MM.1S (cell line): ENCODE data around the gene UNC5CL.

Experiments used
- DNase-seq: peaks from one replicate; pipeline ENCODE4 v3.0.0-alpha.2; 2015
- H2AFZ ChIP-seq: fragments of 300-600 bp; sonication (generic); 2 replicates; pipeline ENCODE4 v1.6.0; 2016; ENCODE audit warnings: antibody characterized with exemption, low read length
- H3F3A ChIP-seq: fragments of 300-600 bp; sonication (generic); 2 replicates; pipeline ENCODE4 v1.6.1; 2016; ENCODE audit warnings: mild to moderate bottlenecking, antibody characterized with exemption, low read length, moderate library complexity, mixed read lengths; ENCODE audit not compliant: insufficient read depth
- H3K27ac ChIP-seq: fragments of 300-600 bp; sonication (generic); 2 replicates; pipeline ENCODE4 v1.5.1; 2016; ENCODE audit warnings: mild to moderate bottlenecking, low read length
- H3K27me3 ChIP-seq: fragments of 300-600 bp; sonication (generic); replicated peaks from 2 replicates; pipeline ENCODE4 v1.6.0; 2016; ENCODE audit warnings: low read length; ENCODE audit not compliant: insufficient read depth
- H3K36me3 ChIP-seq: fragments of 300-600 bp; sonication (generic); replicated peaks from 2 replicates; pipeline ENCODE4 v1.6.1; 2016; ENCODE audit warnings: mild to moderate bottlenecking, low read length, mixed read lengths; ENCODE audit not compliant: insufficient read depth
- H3K4me1 ChIP-seq: fragments of 300-600 bp; sonication (generic); 2 replicates; pipeline ENCODE4 v1.6.1; 2016; ENCODE audit warnings: low read length, mixed read lengths
- H3K4me2 ChIP-seq: fragments of 300-600 bp; sonication (generic); 2 replicates; pipeline ENCODE4 v1.6.0; 2016; ENCODE audit warnings: low read depth, low read length
- H3K4me3 ChIP-seq: fragments of 300-600 bp; sonication (generic); 2 replicates; pipeline ENCODE4 v1.5.1; 2016; ENCODE audit warnings: low read length, mixed read lengths
- H3K79me2 ChIP-seq: fragments of 300-600 bp; sonication (generic); 2 replicates; pipeline ENCODE4 v1.6.1; 2016; ENCODE audit warnings: mixed run types, low read length, mixed read lengths
- H3K9ac ChIP-seq: fragments of 300-600 bp; sonication (generic); 2 replicates; pipeline ENCODE4 v1.6.1; 2016; ENCODE audit warnings: low read length, mixed read lengths
- H3K9me2 ChIP-seq: fragments of 300-600 bp; sonication (generic); replicated peaks from 2 replicates; pipeline ENCODE4 v1.6.1; 2016; ENCODE audit warnings: mild to moderate bottlenecking, low read length, mixed read lengths; ENCODE audit not compliant: insufficient read depth
- H3K9me3 ChIP-seq: fragments of 300-600 bp; sonication (generic); replicated peaks from 2 replicates; pipeline ENCODE4 v1.6.1; 2016; ENCODE audit warnings: mild to moderate bottlenecking, low read length, mixed read lengths; ENCODE audit not compliant: insufficient read depth
- H4K20me1 ChIP-seq: fragments of 300-600 bp; sonication (generic); 2 replicates; pipeline ENCODE4 v1.6.1; 2016; ENCODE audit warnings: mild to moderate bottlenecking, low read length, moderate library complexity, mixed read lengths; ENCODE audit not compliant: insufficient read depth
- EZH2 ChIP-seq: fragments of 300-600 bp; sonication (generic); optimal IDR thresholded peaks from 2 replicates; pipeline ENCODE3; 2017; ENCODE audit warnings: low read depth, mild to moderate bottlenecking, antibody characterized with exemption, low read length, mixed read lengths
- EZH2phosphoT487 ChIP-seq: fragments of 300-600 bp; sonication (generic); IDR thresholded peaks from 2 replicates; pipeline ENCODE4 v1.6.1; 2018; ENCODE audit warnings: antibody characterized with exemption, low read length
- TF ChIP-seq, protein P1 (sequence below): fragments of 300-600 bp; sonication (generic); IDR thresholded peaks from 2 replicates; pipeline ENCODE4 v1.5.1; 2016; ENCODE audit warnings: antibody characterized with exemption, low read length, mixed read lengths

The UNC5CL gene

DNA sequence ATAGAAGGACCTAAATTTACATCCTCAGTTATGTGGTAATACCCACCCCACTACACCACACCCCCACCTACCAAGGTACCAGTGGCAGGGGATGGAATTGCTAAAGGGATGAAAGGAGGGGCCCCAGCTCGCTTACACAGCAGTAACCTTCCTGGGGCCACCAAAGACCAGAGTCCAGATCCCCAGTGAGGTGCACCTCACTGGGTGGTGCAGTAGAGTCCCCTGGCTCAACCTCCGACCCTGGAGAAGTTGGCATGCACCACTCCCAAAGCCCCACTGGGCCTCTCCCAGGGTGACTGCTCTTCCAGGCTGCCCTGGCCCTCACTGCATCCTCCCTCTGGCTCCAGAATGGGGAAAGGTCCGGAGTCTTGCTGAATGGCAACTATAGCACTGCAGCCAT lies 816 bp downstream of the UNC5CL start:
- Histone ChIP-seq H3F3A (no peaks in the 10 kb centered on the region), H4K20me1 (no peaks in the 10 kb centered on the region), H3K4me3 (no peak overlapping the region), H3K4me2 (no peak overlapping the region), H3K9ac (no peak overlapping the region), H3K9me2 (no peaks in the 10 kb centered on the region), H3K27me3 (no peaks in the 10 kb centered on the region), H3K27ac (no peak overlapping the region), H3K79me2 (no peaks in the 10 kb centered on the region), H3K36me3 (no peaks in the 10 kb centered on the region), H3K9me3 (no peaks in the 10 kb centered on the region), H3K4me1 (no peaks in the 10 kb centered on the region), H2AFZ (no peak overlapping the region)
- TF ChIP-seq, protein P1, sequence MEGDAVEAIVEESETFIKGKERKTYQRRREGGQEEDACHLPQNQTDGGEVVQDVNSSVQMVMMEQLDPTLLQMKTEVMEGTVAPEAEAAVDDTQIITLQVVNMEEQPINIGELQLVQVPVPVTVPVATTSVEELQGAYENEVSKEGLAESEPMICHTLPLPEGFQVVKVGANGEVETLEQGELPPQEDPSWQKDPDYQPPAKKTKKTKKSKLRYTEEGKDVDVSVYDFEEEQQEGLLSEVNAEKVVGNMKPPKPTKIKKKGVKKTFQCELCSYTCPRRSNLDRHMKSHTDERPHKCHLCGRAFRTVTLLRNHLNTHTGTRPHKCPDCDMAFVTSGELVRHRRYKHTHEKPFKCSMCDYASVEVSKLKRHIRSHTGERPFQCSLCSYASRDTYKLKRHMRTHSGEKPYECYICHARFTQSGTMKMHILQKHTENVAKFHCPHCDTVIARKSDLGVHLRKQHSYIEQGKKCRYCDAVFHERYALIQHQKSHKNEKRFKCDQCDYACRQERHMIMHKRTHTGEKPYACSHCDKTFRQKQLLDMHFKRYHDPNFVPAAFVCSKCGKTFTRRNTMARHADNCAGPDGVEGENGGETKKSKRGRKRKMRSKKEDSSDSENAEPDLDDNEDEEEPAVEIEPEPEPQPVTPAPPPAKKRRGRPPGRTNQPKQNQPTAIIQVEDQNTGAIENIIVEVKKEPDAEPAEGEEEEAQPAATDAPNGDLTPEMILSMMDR: no peak
- TF ChIP-seq EZH2phosphoT487 (no peak), EZH2 (no peak)
- DNase-seq: no peak

DNA sequence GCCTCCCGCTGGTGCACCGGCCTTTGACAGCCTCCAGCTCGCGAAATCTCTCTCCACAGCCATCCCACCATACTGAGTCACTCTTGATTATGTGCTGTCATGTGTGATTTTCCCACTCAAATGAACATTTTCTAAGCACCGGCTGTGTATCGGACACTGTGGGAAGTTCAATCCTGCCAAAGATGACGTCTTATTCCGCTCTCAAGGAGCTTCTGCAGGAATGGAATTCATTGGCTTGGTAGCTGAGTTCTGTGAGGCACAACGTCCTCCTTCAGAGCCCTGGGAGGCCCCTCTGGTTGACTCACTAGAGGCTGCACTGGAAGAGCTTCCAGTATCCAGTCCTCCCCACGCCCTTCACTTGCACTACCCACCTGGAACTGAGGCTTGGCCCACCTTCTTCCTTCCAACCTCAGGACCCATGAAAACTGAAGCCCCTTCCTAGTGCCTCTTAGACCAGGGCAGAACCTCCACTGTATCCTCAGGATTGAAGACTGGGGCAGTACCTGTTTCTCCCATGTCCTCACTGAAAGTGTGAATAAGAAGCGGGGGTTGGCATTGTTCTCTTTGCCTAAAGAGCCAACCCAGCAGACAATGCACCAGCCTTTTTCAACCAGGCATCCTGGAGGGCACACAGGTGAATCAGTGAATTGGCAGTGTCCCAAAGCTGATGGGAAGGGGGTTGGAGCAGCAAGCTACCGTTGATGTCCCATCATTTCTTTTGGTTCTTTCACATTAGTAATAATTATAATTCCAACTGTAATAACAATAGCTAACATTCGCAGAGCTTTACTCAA lies 1.7 kb downstream of the UNC5CL start:
- Histone ChIP-seq H3K4me3 (no peak overlapping the region), H3K4me1 (no peaks in the 10 kb centered on the region), H4K20me1 (no peaks in the 10 kb centered on the region), H3F3A (no peaks in the 10 kb centered on the region), H3K27ac (no peak overlapping the region), H3K27me3 (no peaks in the 10 kb centered on the region), H3K9ac (no peak overlapping the region), H3K79me2 (no peaks in the 10 kb centered on the region), H3K4me2 (no peak overlapping the region), H3K36me3 (no peaks in the 10 kb centered on the region), H3K9me2 (no peaks in the 10 kb centered on the region), H2AFZ (no peak overlapping the region), H3K9me3 (no peaks in the 10 kb centered on the region)
- DNase-seq: no peak
- no peak for TF ChIP-seq EZH2
- TF ChIP-seq EZH2phosphoT487: no peak
- TF ChIP-seq, protein P1: no peak

DNA sequence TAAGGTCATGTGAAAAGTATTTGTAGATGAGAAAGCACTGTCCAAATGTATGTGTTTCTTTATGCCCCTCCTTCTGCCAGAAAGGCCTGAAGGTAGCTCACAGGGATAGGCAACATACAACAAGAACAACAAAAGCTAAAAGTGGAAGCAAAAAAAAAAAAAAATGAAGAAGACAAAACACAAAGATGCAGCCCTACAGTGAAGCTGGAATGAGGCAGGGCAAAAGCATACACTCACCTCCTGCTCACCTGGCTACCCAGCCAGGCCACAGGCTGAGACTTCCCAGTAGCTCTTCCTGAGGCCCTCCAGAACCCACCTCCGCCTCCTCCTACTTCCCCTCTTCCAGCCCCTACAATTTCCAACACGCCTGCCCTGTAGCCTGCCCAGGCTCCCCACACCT lies 2.4 kb downstream of the UNC5CL start:
- no peaks in the 10 kb centered on the region for H3K9me3 ChIP-seq
- no peak for DNase-seq
- no peak overlapping the region for H3K4me2 ChIP-seq
- H3K79me2 ChIP-seq: no peaks in the 10 kb centered on the region
- no peaks in the 10 kb centered on the region for H3K27me3 ChIP-seq
- no peaks in the 10 kb centered on the region for H3K36me3 ChIP-seq
- TF ChIP-seq, protein P1: no peak
- TF ChIP-seq EZH2phosphoT487 (no peak), EZH2 (no peak)
- no peak overlapping the region for H3K4me3 ChIP-seq
- no peaks in the 10 kb centered on the region for H3K4me1 ChIP-seq
- no peak overlapping the region for H3K27ac ChIP-seq
- no peak overlapping the region for H3K9ac ChIP-seq
- H3K9me2 ChIP-seq: no peaks in the 10 kb centered on the region
- no peaks in the 10 kb centered on the region for H4K20me1 ChIP-seq
- H2AFZ ChIP-seq: no peak overlapping the region
- no peaks in the 10 kb centered on the region for H3F3A ChIP-seq
